A673 (cell line): ENCODE results near the gene ACTL7A. TPM values are rescaled to one million over a fixed set of nuclear protein-coding genes. Genes with fewer than 3 reads are reported as not detected.

Experiments
- BruUV-seq: library from RNA; stranded (reverse); fragments of 400-500 nt; replicated peaks from 2 replicates; lab custom pipeline; 2021; lab: Mats Ljungman, UMichigan
- CTCF ChIA-PET: fragments of 300-600 bp; sonication (Branson Sonifier 250); formaldehyde crosslinking; loops from one replicate; lab custom pipeline; 2022; ENCODE audit warnings: antibody characterized with exemption; lab: Charles Lee
- POLR2A ChIA-PET: fragments of 300-600 bp; sonication (Branson Sonifier 250); formaldehyde crosslinking; loops from one replicate; lab custom pipeline; 2022; ENCODE audit warnings: antibody characterized with exemption; ENCODE audit not compliant: low non-redundant PET; lab: Charles Lee
- DNase-seq: peaks from one replicate; pipeline ENCODE4 v3.0.0-alpha.2; 2015; ENCODE audit warnings: low spot score
- H3K27ac ChIP-seq: fragments of 200-600 bp; sonication (generic); 2 replicates; pipeline ENCODE4 v1.5.1; 2016; ENCODE audit warnings: mixed run types, low read depth, mild to moderate bottlenecking, mixed read lengths, antibody characterized with exemption, low read length; ENCODE audit not compliant: poor library complexity, severe bottlenecking
- H3K27me3 ChIP-seq: fragments of 200-600 bp; sonication (generic); replicated peaks from 2 replicates; pipeline ENCODE4 v1.6.1; 2017; ENCODE audit warnings: mixed run types, low read depth, mild to moderate bottlenecking, mixed read lengths, antibody characterized with exemption, low read length; ENCODE audit not compliant: insufficient read depth, poor library complexity
- H3K36me3 ChIP-seq: fragments of 200-600 bp; sonication (generic); 2 replicates; pipeline ENCODE4 v1.6.1; 2016; ENCODE audit warnings: mixed run types, mild to moderate bottlenecking, mixed read lengths, antibody characterized with exemption, low read length; ENCODE audit not compliant: insufficient read depth, poor library complexity, severe bottlenecking
- H3K4me1 ChIP-seq: fragments of 200-600 bp; sonication (generic); 2 replicates; pipeline ENCODE4 v1.6.1; 2017; ENCODE audit warnings: mixed run types, mild to moderate bottlenecking, mixed read lengths, antibody characterized with exemption, low read length; ENCODE audit not compliant: insufficient read depth, poor library complexity, severe bottlenecking
- H3K4me3 ChIP-seq: fragments of 200-600 bp; sonication (generic); 2 replicates; pipeline ENCODE4 v1.5.1; 2016; ENCODE audit warnings: low read depth, mixed run types, mild to moderate bottlenecking, mixed read lengths, low read length; ENCODE audit not compliant: poor library complexity, severe bottlenecking
- H3K9me3 ChIP-seq: fragments of 200-600 bp; sonication (generic); 2 replicates; pipeline ENCODE4 v1.6.1; 2016; ENCODE audit warnings: mixed run types, low read depth, mild to moderate bottlenecking, mixed read lengths, antibody characterized with exemption, low read length; ENCODE audit not compliant: poor library complexity, severe bottlenecking
- EZH2 ChIP-seq: fragments of 200-600 bp; sonication (generic); IDR thresholded peaks from 2 replicates; pipeline ENCODE4 v1.6.1; 2017; ENCODE audit warnings: borderline replicate concordance, low read depth, mild to moderate bottlenecking, mixed read lengths, antibody characterized with exemption, low read length; ENCODE audit not compliant: poor library complexity, severe bottlenecking
- intact Hi-C: fragments of 100-400 bp; cut with micrococcal nuclease; formaldehyde crosslinking; loops from one replicate; pipeline ENCODE4 v1.10.0; 2022; ENCODE audit not compliant: unreplicated experiment
- total RNA-seq: library from RNA; stranded (reverse); gene quantifications from 2 replicates; pipeline ENCODE4 v1.2.3, GENCODE V29; 2021
- TF ChIP-seq, protein P1 (sequence below): fragments of 300-800, 200-600 bp; sonication (generic); conservative IDR thresholded peaks from 2 replicates; pipeline ENCODE4 v1.5.1; 2017; ENCODE audit warnings: low read depth, mild to moderate bottlenecking, antibody characterized with exemption, low read length, moderate library complexity, mixed read lengths

Gene ACTL7A
- total RNA-seq, 1 experiment from 2014 or later = not detected

DNA sequence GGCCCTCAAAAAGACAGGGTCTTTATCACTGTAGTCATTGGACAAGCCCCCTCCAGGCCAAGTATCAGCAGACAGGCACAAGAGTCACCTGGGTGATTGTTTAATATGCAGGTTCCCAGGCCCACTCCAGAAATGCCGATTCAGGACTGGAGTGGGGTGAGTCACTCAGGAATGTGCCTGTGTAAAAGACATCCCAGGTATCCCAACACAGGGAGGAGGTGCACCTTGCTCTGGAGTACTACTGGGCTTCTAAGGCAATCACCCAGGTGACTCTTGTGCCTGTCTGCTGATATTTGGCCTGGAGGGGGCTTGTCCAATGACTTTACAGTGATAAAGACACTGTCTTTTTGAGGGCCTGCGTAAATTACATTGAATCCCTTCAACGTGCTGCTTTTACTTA lies 46.9 kb upstream of the ACTL7A start:
- H3K4me3 ChIP-seq = no peak overlapping the region
- no TSS peak for BruUV-seq
- H3K36me3 ChIP-seq = no peaks in the 10 kb centered on the region
- H3K9me3 ChIP-seq = no peaks in the 10 kb centered on the region
- no peak for DNase-seq
- H3K27me3 ChIP-seq = no peaks in the 10 kb centered on the region
- intact Hi-C loops = no loop called here
- ChIA-PET POLR2A (no interaction called here), CTCF (no interaction called here)
- TF ChIP-seq EZH2 = no peak
- TF ChIP-seq, protein P1, sequence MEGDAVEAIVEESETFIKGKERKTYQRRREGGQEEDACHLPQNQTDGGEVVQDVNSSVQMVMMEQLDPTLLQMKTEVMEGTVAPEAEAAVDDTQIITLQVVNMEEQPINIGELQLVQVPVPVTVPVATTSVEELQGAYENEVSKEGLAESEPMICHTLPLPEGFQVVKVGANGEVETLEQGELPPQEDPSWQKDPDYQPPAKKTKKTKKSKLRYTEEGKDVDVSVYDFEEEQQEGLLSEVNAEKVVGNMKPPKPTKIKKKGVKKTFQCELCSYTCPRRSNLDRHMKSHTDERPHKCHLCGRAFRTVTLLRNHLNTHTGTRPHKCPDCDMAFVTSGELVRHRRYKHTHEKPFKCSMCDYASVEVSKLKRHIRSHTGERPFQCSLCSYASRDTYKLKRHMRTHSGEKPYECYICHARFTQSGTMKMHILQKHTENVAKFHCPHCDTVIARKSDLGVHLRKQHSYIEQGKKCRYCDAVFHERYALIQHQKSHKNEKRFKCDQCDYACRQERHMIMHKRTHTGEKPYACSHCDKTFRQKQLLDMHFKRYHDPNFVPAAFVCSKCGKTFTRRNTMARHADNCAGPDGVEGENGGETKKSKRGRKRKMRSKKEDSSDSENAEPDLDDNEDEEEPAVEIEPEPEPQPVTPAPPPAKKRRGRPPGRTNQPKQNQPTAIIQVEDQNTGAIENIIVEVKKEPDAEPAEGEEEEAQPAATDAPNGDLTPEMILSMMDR = no peak
- peaks cover 7% of the 10 kb centered on the region for H3K4me1 ChIP-seq
- H3K27ac ChIP-seq = no peak overlapping the region

DNA sequence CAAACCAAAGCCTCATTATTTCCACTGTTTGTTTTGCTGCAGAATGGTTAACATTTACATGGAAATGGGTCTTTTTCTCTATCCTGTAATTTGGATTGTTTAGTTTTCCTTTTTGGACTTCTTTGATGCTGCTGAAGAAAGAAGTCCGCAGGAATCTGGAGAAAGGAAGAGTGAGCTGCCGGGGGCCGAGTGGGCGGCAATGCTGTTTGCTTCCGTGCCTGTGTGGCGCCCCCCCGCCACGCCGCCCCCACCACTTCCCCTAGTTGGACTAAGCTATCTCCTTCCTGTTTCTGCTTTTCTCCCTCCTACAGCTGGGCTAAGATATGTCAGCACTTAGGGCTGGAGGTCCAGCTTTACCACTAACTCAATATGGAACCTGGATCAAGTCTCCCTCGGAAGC lies 46.0 kb upstream of the ACTL7A start:
- no peaks in the 10 kb centered on the region for H3K27me3 ChIP-seq
- intact Hi-C loops = no loop called here

DNA sequence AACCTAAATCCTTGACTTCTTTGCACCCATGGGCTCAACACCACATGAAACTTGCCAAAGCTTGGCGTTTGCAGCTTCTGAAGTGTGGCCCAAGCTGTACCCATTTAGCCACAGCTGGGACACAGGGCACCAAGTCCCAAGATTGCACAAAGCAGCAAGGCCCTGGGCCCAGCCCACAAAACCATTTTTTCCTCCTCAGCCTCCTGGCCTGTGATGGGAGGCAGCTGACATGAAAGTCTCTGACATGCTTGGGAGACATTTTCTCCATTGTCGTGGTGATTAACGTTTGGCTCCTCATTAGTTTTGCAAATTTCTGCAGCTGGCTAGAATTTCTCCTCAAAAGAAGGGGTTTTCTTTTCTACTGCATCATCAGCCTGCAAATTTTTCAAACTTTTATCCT lies 38.2 kb upstream of the ACTL7A start:
- Histone ChIP-seq H3K4me1 (no peaks in the 10 kb centered on the region), H3K27me3 (no peaks in the 10 kb centered on the region), H3K27ac (no peak overlapping the region), H3K4me3 (no peak overlapping the region), H3K9me3 (no peaks in the 10 kb centered on the region), H3K36me3 (no peaks in the 10 kb centered on the region)
- ChIA-PET CTCF (no interaction called here), POLR2A (no interaction called here)
- no peak for DNase-seq
- BruUV-seq = no TSS peak
- intact Hi-C loops = no loop called here
- TF ChIP-seq EZH2 = no peak
- TF ChIP-seq, protein P1 = no peak

More for the DNA sequence above, 46.0 kb upstream of the ACTL7A start:
- TF ChIP-seq, protein P1 = no peak
- TF ChIP-seq EZH2 = no peak
- no TSS peak for BruUV-seq
- no peaks in the 10 kb centered on the region for H3K9me3 ChIP-seq
- H3K36me3 ChIP-seq = no peaks in the 10 kb centered on the region
- no peak overlapping the region for H3K4me3 ChIP-seq
- CTCF ChIA-PET = interaction anchor here (0.6 kb wide), 1 partner anchor 21 kb away, joined by 4 read pairs; no protein-coding TSS in a partner anchor
- peaks cover 7% of the 10 kb centered on the region for H3K4me1 ChIP-seq
- H3K27ac ChIP-seq = no peak overlapping the region
- POLR2A ChIA-PET = no interaction called here
- peak; percentile 14 for DNase-seq
